ENCODE data around the gene VIL1. TPM values are rescaled to one million over a fixed set of nuclear protein-coding genes. Genes with fewer than 3 reads are reported as not detected.

VIL1 gene
- total and polyA plus RNA-seq, 2 donors = 0.14 to 0.16 TPM

GRCh38 chr2:218500501-218501060 lies 81.7 kb downstream of the VIL1 start:
- Histone ChIP-seq H3K27me3 (ENCODE audit: control insufficient read depth in 2 of 2, insufficient read depth in 1 of 2, low read length in 1 of 2) (no peaks in the 10 kb centered on the region), H3K4me3 (ENCODE audit: low read length in 2 of 2) (no peak overlapping the region), H3K9me3 (ENCODE audit: control insufficient read depth in 2 of 2, insufficient read depth in 1 of 2, low read length in 1 of 2) (no peaks in the 10 kb centered on the region), H3K36me3 (ENCODE audit: control insufficient read depth in 2 of 2, insufficient read depth in 2 of 2, low read length in 1 of 2) (peaks cover under 1 to 21% of the 10 kb centered on the region in 2 donors), H3K27ac (ENCODE audit: low read depth in 1 of 2, low read length in 1 of 2) (no peak overlapping the region), H3K4me1 (ENCODE audit: control insufficient read depth in 2 of 2, insufficient read depth in 2 of 2, low read length in 2 of 2) (no peaks in the 10 kb centered on the region)
- no peak for DNase-seq (ENCODE audit: low read depth in 6 of 9, low spot score in 9 of 9)
- WGBS = 98% methylated on average over 10 of the region's 10 CpGs

GRCh38 chr2:218501665-218502064 lies 82.7 kb downstream of the VIL1 start:
- Histone ChIP-seq H3K4me1 (ENCODE audit: control insufficient read depth in 2 of 2, insufficient read depth in 2 of 2, low read length in 2 of 2) (no peaks in the 10 kb centered on the region), H3K27ac (ENCODE audit: low read depth in 1 of 2, low read length in 1 of 2) (no peak overlapping the region), H3K27me3 (ENCODE audit: control insufficient read depth in 2 of 2, insufficient read depth in 1 of 2, low read length in 1 of 2) (no peaks in the 10 kb centered on the region), H3K36me3 (ENCODE audit: control insufficient read depth in 2 of 2, insufficient read depth in 2 of 2, low read length in 1 of 2) (peaks cover 4 to 15% of the 10 kb centered on the region in 2 donors), H3K9me3 (ENCODE audit: control insufficient read depth in 2 of 2, insufficient read depth in 1 of 2, low read length in 1 of 2) (no peaks in the 10 kb centered on the region), H3K4me3 (ENCODE audit: low read length in 2 of 2) (no peak overlapping the region)
- 90% methylated on average over 2 of the region's 2 CpGs for WGBS
- DNase-seq (ENCODE audit: low read depth in 6 of 9, low spot score in 9 of 9) = no peak

Other genes starting within 250 kb of the VIL1 start
- gene ARPC2, start 201.9 kb upstream of the VIL1 start, total RNA-seq = 368 TPM
- 292 TPM for gene ARPC2, start 201.9 kb upstream of the VIL1 start, polyA plus RNA-seq
- gene GPBAR1, start 158.1 kb upstream of the VIL1 start, total RNA-seq = 0.28 TPM
- 1.0 TPM for gene GPBAR1, start 158.1 kb upstream of the VIL1 start, polyA plus RNA-seq
- 69.2 TPM for gene AAMP, start 149.0 kb upstream of the VIL1 start, total RNA-seq
- gene AAMP, start 149.0 kb upstream of the VIL1 start, polyA plus RNA-seq = 67.2 TPM
- gene PNKD, start 148.6 kb upstream of the VIL1 start, total RNA-seq = 61.9 TPM
- 76.1 TPM for gene PNKD, start 148.6 kb upstream of the VIL1 start, polyA plus RNA-seq
- 44.0 TPM for gene TMBIM1, start 126.6 kb upstream of the VIL1 start, total RNA-seq
- 56.2 TPM for gene TMBIM1, start 126.6 kb upstream of the VIL1 start, polyA plus RNA-seq
- 0.19 TPM for gene CATIP, start 62.3 kb upstream of the VIL1 start, total RNA-seq
- gene CATIP, start 62.3 kb upstream of the VIL1 start, polyA plus RNA-seq = 0.52 TPM
- gene SLC11A1, start 36.9 kb upstream of the VIL1 start, total RNA-seq = 0.71 TPM
- 25.2 TPM for gene SLC11A1, start 36.9 kb upstream of the VIL1 start, polyA plus RNA-seq
- gene CTDSP1, start 19.3 kb upstream of the VIL1 start, total RNA-seq = 58.2 TPM
- gene CTDSP1, start 19.3 kb upstream of the VIL1 start, polyA plus RNA-seq = 91.9 TPM
- gene USP37, start 149.2 kb downstream of the VIL1 start, total RNA-seq = 11.7 TPM
- gene USP37, start 149.2 kb downstream of the VIL1 start, polyA plus RNA-seq = 4.0 TPM
- gene CNOT9, start 149.7 kb downstream of the VIL1 start, total RNA-seq = 52.8 TPM
- 25.6 TPM for gene CNOT9, start 149.7 kb downstream of the VIL1 start, polyA plus RNA-seq
- 0.57 TPM for gene PLCD4, start 188.8 kb downstream of the VIL1 start, total RNA-seq
- gene PLCD4, start 188.8 kb downstream of the VIL1 start, polyA plus RNA-seq = 0.68 TPM
- 5.1 TPM for gene ZNF142, start 240.5 kb downstream of the VIL1 start, total RNA-seq
- 6.7 TPM for gene ZNF142, start 240.5 kb downstream of the VIL1 start, polyA plus RNA-seq
- gene BCS1L, start 240.6 kb downstream of the VIL1 start, total RNA-seq = 24.4 TPM
- 34.5 TPM for gene BCS1L, start 240.6 kb downstream of the VIL1 start, polyA plus RNA-seq